Lower leg skin (tissue), 4 donors: Measurements from ENCODE around the gene SUFU. TPM values are rescaled to one million over a fixed set of nuclear protein-coding genes. Genes with fewer than 3 reads are reported as not detected.

Experiments used
- DNase-seq, 2 donors: peaks; one replicate each; pipeline ENCODE4 v3.0.0-alpha.2; 2019; ENCODE audit warnings: low spot score in 2 of 2
- H3K4me3 ChIP-seq: fragments of 200-600 bp; sonication (generic); 2 replicates; pipeline ENCODE4 v1.5.1; 2017; ENCODE audit warnings: mild to moderate bottlenecking, low read depth; ENCODE audit not compliant: poor library complexity, severe bottlenecking
- POLR2A ChIP-seq, 2 donors: fragments of 450-650 bp; IDR thresholded peaks; one replicate each; pipeline ENCODE4 v1.6.1; 2016 to 2017; ENCODE audit warnings: antibody characterized with exemption in 2 of 2, mild to moderate bottlenecking in 1 of 2, moderate library complexity in 1 of 2
- WGBS, 2 donors: methylation state at CpG; one replicate each; pipeline ENCODE4 v1.1.5; 2018; 5-methylcytosine and 5-hydroxymethylcytosine counted together
- intact Hi-C: fragments of 100-400 bp; cut with DNase I; formaldehyde crosslinking; loops from one replicate; pipeline ENCODE4 v1.15.0; 2023; ENCODE audit warnings: low total_unique reads
- total RNA-seq, 4 donors: library from RNA; depleted of rRNA; stranded (reverse); fragments of >200 nt; gene quantifications; one replicate each; pipeline ENCODE4 v1.1.0, GENCODE V29; 2016
- TF ChIP-seq, protein P1 (sequence below), 3 donors: fragments of 450-650 bp; IDR thresholded peaks; one replicate each; pipeline ENCODE4 v1.5.1; 2016; ENCODE audit warnings: antibody characterized with exemption in 3 of 3, mild to moderate bottlenecking in 3 of 3, moderate library complexity in 2 of 3

The SUFU gene
- total RNA-seq, 4 donors from 2014 or later = 15.8 to 19.8 (median 18.0) TPM

DNA sequence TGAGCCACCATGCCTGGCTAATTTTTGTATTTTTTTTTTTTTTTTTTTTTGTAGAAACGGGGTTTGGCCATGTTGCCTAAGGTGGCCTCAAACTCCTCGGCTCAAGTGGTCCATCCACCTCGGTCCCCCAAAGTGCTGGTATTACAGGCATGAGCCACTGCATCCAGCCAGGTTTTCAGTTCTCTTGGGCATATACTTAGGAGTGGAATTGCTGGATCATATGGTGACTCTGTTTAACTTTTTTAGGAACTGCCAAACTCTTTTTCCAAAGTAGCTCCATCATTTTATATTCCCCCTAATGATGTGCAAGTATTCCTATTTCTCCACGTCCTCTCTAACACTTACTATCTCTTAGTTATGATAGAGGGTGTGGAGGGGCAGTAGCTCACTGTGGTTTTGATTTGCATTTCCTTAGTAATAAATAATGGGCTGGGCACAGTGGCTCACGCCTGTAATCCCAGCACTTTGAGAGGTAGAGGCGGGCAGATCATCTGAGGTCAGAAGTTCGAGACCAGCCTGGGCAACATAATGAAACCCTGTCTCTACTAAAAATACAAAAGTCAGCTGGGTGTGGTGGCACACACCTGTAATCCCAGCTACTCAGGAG lies 41.6 kb downstream of the SUFU start:
- no peak for DNase-seq
- TF ChIP-seq, protein P1, sequence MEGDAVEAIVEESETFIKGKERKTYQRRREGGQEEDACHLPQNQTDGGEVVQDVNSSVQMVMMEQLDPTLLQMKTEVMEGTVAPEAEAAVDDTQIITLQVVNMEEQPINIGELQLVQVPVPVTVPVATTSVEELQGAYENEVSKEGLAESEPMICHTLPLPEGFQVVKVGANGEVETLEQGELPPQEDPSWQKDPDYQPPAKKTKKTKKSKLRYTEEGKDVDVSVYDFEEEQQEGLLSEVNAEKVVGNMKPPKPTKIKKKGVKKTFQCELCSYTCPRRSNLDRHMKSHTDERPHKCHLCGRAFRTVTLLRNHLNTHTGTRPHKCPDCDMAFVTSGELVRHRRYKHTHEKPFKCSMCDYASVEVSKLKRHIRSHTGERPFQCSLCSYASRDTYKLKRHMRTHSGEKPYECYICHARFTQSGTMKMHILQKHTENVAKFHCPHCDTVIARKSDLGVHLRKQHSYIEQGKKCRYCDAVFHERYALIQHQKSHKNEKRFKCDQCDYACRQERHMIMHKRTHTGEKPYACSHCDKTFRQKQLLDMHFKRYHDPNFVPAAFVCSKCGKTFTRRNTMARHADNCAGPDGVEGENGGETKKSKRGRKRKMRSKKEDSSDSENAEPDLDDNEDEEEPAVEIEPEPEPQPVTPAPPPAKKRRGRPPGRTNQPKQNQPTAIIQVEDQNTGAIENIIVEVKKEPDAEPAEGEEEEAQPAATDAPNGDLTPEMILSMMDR (IDR thresholded peaks at IDR 0.05) = no peak
- no peak for TF ChIP-seq POLR2A (IDR thresholded peaks at IDR 0.05)
- intact Hi-C loops = no loop called here
- H3K4me3 ChIP-seq = no peak overlapping the region
- 88 to 94% methylated on average over 7 of the region's 7 CpGs for WGBS, 2 donors

DNA sequence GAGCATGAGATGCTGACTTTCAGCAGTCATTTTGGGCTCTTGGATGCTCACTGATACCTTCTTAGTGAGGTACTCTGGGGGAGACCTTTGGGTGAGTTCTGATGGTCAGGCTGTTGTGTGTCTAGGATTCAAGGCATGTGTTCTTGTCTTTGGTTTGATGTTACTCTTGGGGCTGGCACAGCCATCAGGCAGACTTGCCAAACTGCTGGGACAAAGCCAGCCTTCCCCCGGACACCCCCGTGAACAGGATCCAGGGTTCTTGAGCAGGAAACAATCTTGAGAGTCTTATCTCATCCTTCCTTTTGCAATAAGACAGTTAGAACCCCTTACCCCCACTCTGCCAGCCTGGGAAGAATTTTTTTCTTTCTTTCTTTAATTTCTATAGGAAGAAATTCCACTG lies 42.2 kb downstream of the SUFU start:
- H3K4me3 ChIP-seq = no peak overlapping the region
- no peak for DNase-seq
- WGBS, 2 donors = 19 to 24% methylated on average over 2 of the region's 2 CpGs
- intact Hi-C loops = no loop called here
- TF ChIP-seq, protein P1 (IDR thresholded peaks at IDR 0.05) = no peak
- no peak for TF ChIP-seq POLR2A (IDR thresholded peaks at IDR 0.05)

DNA sequence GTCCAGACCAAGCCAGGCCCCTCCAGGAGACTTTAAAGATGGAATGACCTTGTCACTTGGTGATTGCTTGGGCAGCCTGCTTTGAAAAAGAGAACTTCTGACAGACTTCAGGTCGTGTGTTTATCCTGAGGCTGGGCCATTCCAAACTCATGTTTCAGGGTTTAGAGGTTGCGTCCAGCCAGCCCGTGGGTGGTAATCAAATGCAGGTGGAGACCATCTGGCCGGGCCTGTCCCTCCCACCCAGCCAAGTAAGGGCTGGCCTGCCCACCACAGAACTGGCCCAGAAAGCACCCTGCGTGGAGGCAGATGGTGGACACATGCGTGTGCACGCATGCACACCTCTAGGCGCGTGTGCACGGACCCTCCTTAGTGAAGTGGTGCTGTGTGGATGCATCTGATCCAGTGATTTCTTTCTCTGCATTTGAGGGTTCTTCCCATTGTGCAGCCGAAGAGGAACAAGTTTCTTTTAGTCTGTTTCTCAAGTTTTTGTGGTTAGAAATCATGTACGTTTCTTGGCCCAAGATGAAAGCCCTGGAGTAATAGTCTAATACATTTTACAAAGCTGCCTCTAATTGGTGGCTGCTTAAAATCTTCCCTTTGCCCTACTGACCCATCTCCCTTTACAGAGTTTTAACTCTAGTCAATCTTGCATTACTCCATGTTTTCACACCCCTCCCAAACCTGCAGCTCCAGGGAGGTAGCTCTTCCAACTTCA lies 43.0 kb downstream of the SUFU start:
- no peak for DNase-seq
- TF ChIP-seq, protein P1 (IDR thresholded peaks at IDR 0.05) = no peak
- no peak for TF ChIP-seq POLR2A (IDR thresholded peaks at IDR 0.05)
- WGBS, 2 donors = 43 to 56% methylated on average over 11 to 12 of the region's 12 CpGs
- intact Hi-C loops = no loop called here
- H3K4me3 ChIP-seq = no peak overlapping the region

DNA sequence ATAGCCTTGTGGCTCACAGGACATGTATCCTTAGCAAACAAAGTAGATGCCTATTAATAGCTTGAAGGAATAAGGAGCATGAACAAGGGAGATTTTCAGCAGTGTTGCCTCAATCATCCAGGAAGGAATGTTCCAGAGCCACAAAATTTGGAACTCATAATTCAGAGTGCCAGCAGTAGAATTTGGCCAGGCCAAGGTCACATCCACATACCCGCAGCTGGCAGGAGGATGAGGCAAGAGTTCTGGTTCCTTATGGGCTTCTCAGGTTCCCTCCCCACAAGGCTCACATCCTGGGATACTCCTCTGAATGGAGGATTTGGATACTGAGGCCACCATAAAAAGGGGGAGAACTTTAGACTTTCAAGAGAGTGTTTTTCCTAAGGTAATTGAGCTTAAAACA lies 45.8 kb downstream of the SUFU start:
- intact Hi-C loops = no loop called here
- DNase-seq = no peak
- no peak for TF ChIP-seq POLR2A (IDR thresholded peaks at IDR 0.05)
- TF ChIP-seq, protein P1 (IDR thresholded peaks at IDR 0.05) = no peak
- no peak overlapping the region for H3K4me3 ChIP-seq
- WGBS, 2 donors = 77 to 89% methylated on average over 1 of the region's 1 CpG

DNA sequence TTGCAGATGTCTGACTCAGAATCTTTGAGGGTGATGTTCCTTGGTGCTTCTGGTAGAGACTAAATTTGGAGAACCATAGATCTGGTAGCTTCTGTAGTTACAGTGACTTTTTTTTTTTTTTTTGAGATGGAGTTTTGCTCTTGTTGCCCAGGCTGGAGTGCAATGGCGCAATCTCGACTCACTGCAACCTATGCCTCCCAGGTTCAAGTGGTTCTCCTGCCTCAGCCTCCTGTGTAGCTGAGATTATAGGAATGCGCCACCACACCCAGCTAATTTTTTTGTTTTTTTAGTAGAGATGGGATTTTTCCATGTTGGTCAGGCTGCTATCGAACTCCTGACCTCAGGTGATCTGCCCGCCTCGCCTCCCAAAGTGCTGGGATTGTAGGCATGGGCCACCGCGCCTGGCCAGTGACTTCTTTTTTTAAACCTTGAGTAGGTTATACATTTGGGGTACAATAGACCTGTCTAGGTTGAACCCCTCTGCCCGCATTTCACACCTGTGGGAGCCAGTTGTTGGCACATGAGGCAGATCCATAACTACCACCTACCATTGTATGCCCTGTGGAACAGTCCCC lies 47.0 kb downstream of the SUFU start:
- TF ChIP-seq, protein P1 (IDR thresholded peaks at IDR 0.05) = no peak
- TF ChIP-seq POLR2A (IDR thresholded peaks at IDR 0.05) = no peak
- 95 to 96% methylated on average over 9 of the region's 9 CpGs for WGBS, 2 donors
- DNase-seq = no peak
- intact Hi-C loops = no loop called here
- H3K4me3 ChIP-seq = no peak overlapping the region
